SK-N-SH (cell line): ENCODE measurements around the gene GSTA4.

ENCODE experiments used
- EZH2phosphoT487 ChIP-seq: fragments of 200-600 bp; sonication (generic); IDR thresholded peaks from 2 replicates; pipeline ENCODE4 v1.6.1; 2017; ENCODE audit warnings: low read depth, mixed run types, mild to moderate bottlenecking, antibody characterized with exemption, moderate library complexity, borderline replicate concordance
- GABPA ChIP-seq: IDR thresholded peaks from 2 replicates; pipeline ENCODE4 v1.4.0; 2012; ENCODE audit warnings: low read depth, mild to moderate bottlenecking
- JUND ChIP-seq: IDR thresholded peaks from 2 replicates; pipeline ENCODE4 v1.4.0; 2012
- MEF2A ChIP-seq: IDR thresholded peaks from 2 replicates; pipeline ENCODE4 v1.4.0; 2012; ENCODE audit warnings: low read depth, borderline replicate concordance
- SIN3A ChIP-seq: IDR thresholded peaks from 2 replicates; pipeline ENCODE4 v1.6.1; 2012; ENCODE audit warnings: low read depth, mild to moderate bottlenecking, low read length, moderate library complexity, borderline replicate concordance
- TF ChIP-seq, protein P1 (sequence below): fragments of 200-600 bp; sonication (generic); IDR thresholded peaks from 2 replicates; pipeline ENCODE4 v1.6.1; 2017; ENCODE audit warnings: antibody characterized with exemption, mild to moderate bottlenecking, moderate library complexity

DNA sequence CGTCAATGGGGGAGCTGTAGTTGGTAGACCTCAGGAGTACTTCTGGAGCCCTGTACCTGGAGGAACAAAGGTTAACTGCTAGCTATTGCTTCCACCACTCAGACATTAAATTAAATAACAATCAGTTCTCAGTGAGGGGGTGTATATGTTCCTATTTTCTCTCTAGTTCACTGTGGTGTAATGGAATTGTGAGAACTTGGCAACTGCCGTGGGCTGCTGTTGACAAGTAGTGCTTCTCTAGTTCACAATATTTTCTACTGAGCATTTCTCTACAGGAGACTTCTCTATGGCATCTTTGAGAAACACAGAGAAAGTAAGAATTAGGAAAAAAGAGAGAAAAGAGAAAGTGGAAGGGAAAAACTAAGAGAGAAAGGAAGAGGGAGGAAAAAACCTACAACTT is 23.4 kb upstream of the GSTA4 start:
- TF ChIP-seq JUND (no peak), EZH2phosphoT487 (no peak), SIN3A (no peak), GABPA (no peak), MEF2A (no peak)
- TF ChIP-seq, protein P1, sequence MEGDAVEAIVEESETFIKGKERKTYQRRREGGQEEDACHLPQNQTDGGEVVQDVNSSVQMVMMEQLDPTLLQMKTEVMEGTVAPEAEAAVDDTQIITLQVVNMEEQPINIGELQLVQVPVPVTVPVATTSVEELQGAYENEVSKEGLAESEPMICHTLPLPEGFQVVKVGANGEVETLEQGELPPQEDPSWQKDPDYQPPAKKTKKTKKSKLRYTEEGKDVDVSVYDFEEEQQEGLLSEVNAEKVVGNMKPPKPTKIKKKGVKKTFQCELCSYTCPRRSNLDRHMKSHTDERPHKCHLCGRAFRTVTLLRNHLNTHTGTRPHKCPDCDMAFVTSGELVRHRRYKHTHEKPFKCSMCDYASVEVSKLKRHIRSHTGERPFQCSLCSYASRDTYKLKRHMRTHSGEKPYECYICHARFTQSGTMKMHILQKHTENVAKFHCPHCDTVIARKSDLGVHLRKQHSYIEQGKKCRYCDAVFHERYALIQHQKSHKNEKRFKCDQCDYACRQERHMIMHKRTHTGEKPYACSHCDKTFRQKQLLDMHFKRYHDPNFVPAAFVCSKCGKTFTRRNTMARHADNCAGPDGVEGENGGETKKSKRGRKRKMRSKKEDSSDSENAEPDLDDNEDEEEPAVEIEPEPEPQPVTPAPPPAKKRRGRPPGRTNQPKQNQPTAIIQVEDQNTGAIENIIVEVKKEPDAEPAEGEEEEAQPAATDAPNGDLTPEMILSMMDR: no peak
